ENCODE data around the gene ANP32A.

ANP32A gene

GRCh38 chr15:68819495-68820294 is 1.0 kb downstream of the ANP32A start:
- peak; percentile 56 for DNase-seq (ENCODE audit: low spot score)

DNA sequence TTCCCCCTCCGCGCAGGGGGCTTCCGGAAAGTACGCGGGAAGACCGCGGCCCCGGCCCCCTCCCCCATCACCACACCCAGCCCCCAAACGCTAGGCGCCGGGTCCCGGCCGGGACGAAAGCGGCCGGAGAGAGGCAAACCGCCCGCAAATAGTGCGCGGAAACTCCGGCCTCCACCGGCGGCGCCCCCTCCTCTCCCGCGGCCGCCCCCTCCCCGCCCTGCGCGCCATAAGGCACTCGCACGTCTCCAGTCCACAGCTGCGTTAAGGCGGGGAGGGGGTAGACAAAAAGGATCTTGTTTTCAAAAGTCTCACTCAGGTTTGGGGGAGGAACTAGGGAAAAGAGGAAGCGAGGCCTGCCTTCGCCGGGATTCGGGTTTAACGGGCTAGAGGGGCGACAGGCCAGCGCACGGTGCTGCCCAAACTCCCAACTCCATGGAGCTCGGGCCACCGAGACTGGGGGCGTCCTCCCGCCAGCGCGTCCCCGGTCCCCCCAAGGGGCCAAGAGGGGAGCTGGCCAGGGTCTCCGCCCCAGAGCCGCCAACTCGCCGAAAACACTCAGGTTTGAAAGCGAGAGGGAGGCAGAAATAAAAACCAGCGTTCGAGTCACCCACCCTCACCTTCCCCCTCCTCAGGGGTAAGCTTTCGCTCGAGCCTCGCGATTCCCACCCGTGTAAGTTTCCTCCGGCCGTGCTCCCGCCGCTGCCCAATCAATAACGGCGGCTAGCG is 1.8 kb downstream of the ANP32A start:
- DNase-seq (ENCODE audit: low spot score) = peak; percentile 49

- peak; percentile 86 for DNase-seq (ENCODE audit: low spot score)
Observed at GRCh38 chr15:68818066-68818768, 2.5 kb downstream of the ANP32A start.

DNA sequence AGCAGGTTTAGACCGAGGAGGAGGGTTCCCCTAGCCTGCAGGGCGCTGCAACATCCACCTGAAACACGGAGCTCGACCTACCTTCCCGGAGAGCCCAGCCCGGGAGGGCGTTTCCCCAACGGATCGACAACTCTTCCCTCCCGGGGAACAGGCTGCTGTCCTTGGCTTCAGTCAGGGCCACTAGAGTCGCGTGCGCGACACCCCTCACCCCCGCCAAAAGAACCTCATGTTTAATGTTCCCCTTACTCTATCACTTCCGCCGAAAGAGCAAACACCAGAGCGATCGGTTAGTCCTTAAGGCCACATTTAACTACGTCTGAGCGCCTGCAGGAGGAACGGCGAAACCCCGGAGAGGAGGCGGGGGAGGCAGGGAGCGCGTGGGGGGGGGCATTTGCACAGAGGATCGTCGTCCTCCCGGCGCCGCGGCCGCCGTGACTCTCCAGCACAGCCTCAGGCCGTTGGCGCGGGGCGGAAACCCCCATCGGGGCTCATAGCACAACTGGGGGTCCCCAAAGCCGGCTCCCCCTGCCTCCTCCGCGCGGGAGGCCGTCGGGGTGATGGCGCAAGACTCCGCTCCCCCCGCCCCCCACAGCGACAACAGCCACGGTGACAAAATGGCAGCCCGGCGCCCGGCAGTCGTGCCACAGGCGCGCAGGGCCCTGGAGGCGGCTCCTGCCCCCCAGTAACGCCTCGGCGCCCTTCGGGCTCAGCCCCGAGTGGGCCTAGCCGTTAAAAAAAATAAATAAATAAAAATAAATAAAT is 3.2 kb downstream of the ANP32A start:
- DNase-seq (ENCODE audit: low spot score) = peak; percentile 80

DNA sequence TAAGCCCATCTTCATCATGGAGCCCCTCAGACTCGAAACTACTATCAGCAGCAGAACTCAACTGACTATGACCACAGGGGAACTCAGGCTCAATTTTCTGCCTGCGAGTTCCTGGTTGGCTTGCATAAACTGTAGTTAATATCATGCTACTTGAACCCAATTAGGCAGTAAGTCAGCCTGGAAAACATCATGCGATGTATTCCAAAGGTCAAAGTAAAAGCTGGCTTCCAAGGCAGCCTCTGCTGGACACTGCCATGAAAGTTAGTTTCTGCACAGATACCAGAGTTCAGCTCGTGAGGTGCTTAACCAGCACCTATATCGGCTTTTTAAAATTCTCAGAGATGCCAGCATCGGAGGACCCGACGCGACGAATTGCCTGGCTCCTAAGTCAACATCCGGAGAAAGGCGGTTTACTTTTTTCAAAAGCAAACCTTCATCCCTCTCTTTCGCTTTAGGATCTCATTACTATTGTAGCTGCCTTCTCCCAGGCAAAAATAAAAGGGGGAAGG is 3.8 kb downstream of the ANP32A start:
- no peak for DNase-seq (ENCODE audit: low spot score)

GRCh38 chr15:68816158-68816557 is 4.5 kb downstream of the ANP32A start:
- DNase-seq (ENCODE audit: low spot score) = no peak

DNA sequence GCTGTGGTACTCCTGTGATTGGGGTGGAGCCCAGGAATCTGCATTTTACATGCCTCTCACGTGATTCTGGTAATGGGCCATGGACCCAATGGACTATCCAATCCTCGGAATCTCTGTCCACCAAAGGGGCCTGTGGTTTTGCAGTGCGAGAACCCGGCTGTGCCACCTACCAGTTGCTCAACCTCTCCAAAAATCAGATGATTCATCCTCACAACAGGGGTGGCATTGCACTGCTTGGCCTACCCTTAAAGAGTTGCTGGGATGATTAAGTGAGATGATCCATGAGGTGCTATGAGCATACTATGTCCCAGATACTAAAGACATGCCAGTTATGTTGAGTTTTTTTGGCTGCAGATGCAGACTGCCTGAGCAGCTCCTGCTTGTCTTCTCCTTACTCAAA is 5.1 kb downstream of the ANP32A start:
- no peak for DNase-seq (ENCODE audit: low spot score)

- no peak for DNase-seq (ENCODE audit: low spot score)
Observed at GRCh38 chr15:68814596-68814995, 6.1 kb downstream of the ANP32A start.

DNA sequence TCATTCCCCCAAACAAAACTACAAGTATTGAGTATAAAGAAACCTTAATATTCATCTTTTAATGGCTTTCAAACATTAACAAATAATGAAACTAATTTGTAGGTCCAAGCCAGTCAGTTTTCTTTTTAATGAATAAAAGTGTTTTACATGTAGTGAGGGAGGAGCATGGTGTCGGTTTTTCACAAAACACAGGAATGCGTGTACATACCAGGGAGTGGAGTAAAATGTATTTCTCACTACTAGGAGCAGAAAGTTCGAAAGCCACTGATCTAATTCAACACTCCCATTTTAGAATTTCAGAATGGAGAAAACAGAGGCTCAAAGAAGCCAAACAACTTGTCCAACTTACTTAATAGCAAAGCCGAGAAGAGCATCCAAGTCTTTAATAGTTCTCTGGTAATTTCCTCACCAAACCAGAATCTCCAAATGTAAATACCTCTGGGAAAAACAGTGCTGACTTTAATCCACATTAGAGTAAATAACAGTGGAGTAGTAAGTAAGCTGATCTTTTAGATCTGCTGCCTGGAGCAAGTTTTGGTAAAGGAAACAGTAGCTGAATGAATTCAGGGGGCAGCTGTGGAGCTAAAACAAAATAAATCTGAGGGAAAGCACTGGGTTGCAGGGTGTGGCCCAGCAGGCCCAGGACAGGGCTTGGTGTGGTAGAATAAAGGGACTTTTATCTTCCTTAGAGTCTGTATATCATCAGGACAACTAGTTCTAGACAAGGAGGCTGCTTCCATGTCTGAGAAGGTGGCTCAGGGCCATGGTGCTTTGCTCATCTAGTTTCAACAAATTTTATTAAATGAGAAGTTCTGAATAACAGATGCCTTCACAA is 7.9 kb downstream of the ANP32A start:
- DNase-seq (ENCODE audit: low spot score) = peak; percentile 73

DNA sequence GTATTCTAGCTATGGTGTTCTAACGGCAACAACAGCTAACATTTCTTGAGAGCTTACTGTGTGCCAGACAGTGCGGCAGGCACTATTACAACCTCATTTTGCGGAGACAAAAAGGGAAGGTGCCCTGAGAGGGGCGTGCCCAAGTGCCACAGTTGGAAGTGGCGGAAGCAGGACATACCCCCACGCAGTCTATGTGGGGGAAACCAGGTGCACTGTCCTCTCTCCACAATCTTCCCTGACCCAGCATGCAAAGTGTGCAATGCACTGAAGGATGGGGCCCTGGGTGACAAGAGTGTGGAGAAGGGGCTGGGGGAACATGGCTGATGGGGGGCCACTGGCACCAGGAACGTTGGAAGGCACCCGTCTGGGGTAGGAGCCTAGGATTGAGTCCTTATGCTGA is 8.6 kb downstream of the ANP32A start:
- DNase-seq (ENCODE audit: low spot score) = no peak

- DNase-seq (ENCODE audit: low spot score) = no peak
Observed at GRCh38 chr15:68809517-68809916, 11.2 kb downstream of the ANP32A start.

DNA sequence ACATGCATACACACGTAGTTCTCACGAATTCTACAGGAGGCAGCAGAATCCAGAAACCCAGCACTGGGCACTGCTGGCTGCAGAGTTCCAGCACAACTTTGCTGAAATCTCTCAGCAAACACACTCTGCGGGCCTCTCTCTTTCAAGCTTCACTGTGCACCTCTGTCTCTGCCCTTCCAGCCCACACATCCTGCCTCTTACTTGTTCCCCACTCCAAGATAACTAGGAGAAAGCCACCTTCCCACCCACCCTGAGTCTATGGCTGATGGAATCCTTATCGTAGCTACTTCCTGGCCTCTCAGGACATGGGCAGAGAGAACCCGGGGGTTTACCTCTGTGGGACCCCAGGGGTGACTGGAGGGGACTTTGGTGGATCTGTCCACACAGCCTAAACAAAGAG is 11.9 kb downstream of the ANP32A start:
- DNase-seq (ENCODE audit: low spot score) = no peak

DNA sequence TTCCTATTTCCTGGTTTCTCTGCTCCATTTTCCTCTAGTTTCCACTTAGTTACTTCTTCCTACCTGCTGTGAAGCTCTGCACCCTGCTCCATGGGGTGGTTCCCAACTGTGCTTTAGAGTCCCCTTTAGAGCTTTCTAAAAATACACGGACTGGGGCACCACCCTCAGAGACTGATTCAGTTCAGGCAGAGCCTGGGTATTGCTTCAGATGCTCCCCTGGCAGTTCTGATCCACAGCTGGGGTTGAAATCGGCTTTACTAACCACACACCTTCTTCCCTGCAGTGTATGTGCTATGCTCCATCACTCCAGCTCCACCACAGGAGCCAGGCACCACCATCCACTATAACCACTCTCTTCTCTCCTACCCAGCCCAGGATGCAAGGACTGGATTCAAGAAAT is 12.6 kb downstream of the ANP32A start:
- DNase-seq (ENCODE audit: low spot score) = no peak

DNA sequence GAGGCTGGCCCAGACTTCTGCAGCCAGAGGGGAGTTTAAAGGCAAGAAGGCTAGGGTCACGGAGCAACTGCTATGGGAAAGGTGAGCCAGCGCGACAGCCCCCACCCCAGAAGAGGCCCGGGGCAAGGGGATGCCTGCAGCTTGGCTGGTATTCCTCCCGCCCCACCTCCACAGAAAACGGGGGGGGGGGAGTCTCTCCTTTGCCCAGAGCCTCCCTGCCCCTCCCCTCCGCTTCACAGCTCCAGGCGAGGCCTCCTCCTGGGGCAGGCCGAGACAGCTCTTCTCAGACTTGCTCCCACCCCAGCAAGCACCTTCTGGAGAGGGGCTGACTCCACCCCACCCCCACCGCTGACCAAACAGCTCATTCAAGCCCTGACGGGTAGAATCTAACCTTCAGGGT is 13.4 kb downstream of the ANP32A start:
- no peak for DNase-seq (ENCODE audit: low spot score)

- DNase-seq (ENCODE audit: low spot score) = no peak
Observed at GRCh38 chr15:68806220-68807060, 14.3 kb downstream of the ANP32A start.

DNA sequence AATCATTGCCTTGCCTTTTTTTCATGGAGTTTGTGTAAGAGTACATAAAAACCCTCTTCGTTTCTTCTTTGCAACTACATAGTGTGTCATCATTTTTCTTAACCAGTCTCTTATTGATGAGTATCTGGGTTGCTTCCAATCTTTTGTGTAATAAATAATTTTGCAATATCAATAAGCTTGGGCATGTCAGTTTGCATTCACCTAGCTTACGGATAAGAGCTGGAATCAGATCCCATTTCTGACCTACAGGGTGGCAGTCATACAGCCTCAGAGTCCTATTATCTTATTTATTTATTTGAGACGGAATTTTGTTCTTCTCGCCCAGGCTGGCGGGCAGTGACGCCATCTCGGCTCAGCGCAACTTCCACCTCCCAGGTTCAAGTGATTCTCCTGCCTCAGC is 18.3 kb downstream of the ANP32A start:
- DNase-seq (ENCODE audit: low spot score) = no peak

DNA sequence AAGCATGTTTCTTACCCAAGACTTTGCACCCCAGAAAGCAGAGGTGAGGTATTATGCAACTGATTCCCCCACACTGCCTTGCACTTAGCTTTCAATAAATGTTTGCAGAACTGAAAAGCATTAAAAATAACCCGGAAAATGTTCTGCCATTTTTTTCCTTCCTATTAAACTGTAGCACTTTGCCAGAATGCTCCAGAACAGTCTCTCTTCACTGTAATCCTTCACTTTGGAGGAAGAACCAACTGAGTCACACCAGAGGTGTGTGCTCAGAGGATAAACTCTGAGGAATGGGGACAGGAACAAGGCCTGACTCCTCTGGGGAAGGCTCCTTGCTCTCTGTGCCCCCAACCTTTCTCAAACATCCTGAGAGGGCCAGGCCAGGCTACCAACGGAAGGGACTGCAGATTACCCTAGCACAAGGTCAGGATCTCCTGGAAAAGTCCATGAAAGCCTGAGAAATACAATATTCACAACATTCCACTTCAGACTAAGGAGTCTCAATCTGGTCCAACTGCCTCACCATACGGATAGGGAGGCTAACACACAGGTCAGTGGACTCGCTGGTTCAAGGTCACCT is 19.0 kb downstream of the ANP32A start:
- no peak for DNase-seq (ENCODE audit: low spot score)

DNA sequence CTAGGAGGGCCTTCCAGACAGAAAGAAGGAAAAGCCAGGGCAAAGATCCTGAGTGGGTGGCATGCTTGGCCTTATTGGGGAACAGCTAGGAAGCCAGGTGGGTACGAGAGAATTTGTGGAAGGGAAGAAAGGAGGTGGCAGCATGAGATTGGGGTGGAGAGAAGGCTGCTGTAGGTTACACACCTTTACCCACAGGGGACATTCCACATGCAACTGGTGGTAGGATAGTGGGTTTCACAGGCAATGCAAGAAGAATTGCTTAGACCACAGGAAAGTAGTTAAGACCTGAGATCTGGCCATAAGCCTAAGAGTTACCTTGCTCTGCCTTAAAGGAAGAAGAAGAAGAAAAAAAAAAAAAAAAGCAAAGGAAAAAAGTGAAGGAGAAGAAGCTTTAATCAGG is 19.8 kb downstream of the ANP32A start:
- no peak for DNase-seq (ENCODE audit: low spot score)

- DNase-seq (ENCODE audit: low spot score) = no peak
Observed at GRCh38 chr15:68798346-68799094, 22.2 kb downstream of the ANP32A start.

Data from GM03348 (cell line).